GM18505 (cell line): ENCODE results near the gene MT1HL1.

Experiments
- ATAC-seq: cut with Tn5 transposase; IDR thresholded peaks from one replicate; pipeline ENCODE4 v1.9.1; 2021; ENCODE audit not compliant: unreplicated experiment
- POLR2A ChIP-seq: IDR thresholded peaks from 4 replicates; pipeline ENCODE4 v1.6.1; 2011; ENCODE audit warnings: borderline replicate concordance; ENCODE audit not compliant: insufficient read depth, insufficient read length; ENCODE audit errors: extremely low read depth

The MT1HL1 gene

DNA sequence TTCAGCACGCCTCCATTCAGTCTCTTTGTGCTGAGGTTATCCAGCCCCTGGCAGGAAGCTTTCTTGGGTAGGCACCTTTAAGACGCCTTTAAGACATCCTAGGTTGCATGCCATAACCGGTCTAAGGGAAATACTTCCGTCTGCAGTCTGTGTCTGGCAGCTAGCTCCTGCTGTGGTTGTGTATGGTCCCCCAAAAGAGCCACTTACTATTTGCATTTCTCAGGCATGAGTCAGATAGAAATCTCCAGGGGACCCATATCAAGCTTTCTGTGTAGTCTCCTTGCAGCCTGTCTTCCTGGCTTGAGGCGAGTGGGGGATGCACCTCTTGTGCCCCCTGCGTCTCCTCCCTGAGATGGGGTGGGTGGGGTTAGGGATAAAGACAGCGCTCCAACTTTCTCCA lies 27.8 kb upstream of the MT1HL1 start:
- ATAC-seq, result peak; percentile 84
- TF ChIP-seq POLR2A, result no peak

DNA sequence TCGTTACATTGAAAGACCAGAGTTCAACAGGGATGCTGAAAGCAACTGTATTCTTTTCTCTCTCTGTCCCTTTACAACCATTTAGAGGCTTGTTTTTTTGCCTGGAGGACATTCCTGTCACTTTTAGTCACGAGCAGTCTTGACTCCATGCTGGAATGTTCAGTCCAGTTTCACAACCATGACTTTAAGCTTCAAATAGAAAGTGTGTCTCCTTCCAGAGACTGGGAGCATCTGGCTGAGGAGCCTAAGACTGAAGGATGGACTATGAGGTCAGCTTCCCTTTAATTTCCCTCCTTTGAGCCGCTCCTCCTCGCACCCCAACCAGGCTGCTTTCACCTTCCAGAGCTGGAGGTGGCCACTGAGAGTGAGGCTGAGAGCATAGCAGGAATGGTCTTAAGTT lies 27.2 kb upstream of the MT1HL1 start:
- no peak for ATAC-seq
- no peak for TF ChIP-seq POLR2A

DNA sequence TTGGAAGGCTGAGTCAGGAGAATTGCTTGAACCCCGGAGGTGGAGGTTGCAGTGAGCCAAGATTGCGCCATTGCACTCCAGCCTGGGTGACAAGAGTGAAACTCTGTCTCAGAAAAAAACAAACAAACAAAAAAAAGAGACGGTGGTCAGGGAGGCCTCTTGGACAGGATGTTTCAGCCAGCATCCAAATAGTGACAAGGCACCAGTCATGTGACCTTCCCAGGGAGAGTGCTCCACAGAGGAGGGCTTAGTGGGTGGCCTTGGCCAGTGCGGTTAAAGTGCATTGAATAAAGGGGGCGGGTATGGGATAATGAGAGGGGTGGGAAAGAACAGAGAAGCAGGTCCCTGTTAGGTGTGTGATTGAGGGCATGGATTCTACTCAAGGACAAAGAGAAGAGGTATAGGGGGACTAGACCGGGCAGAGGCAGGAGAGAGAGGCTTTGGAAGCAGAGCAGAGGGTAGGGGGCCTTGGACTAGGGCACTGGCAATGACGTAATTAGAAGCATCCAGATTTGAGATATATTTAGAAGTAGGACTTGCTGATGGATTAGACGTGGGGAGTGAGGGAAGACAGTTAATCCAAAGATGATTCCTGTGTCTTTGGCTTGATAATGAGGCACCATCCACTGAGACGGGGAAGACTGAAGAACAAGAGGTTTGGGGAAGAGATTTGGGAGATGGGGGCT lies 25.8 kb upstream of the MT1HL1 start:
- no peak for ATAC-seq
- TF ChIP-seq POLR2A, result no peak

DNA sequence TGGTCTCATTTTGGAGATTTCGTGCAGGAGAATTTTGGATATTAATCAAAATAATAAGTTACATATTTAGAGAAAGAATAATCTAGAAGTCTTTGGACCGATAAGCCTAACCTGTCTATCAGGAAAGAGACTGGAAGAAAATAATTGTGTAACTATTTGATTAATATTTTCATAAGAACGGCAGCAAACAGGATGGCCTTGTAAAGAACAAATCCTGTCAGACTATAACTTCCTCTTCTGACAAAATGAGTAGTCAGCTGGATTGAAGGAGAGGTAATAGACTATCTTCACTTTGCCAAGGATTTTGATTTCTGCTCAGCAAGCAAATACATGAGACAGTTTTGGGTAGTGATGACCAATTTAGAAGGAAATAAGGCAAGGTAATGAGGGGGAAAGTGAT lies 25.0 kb upstream of the MT1HL1 start:
- TF ChIP-seq POLR2A, result no peak
- no peak for ATAC-seq

DNA sequence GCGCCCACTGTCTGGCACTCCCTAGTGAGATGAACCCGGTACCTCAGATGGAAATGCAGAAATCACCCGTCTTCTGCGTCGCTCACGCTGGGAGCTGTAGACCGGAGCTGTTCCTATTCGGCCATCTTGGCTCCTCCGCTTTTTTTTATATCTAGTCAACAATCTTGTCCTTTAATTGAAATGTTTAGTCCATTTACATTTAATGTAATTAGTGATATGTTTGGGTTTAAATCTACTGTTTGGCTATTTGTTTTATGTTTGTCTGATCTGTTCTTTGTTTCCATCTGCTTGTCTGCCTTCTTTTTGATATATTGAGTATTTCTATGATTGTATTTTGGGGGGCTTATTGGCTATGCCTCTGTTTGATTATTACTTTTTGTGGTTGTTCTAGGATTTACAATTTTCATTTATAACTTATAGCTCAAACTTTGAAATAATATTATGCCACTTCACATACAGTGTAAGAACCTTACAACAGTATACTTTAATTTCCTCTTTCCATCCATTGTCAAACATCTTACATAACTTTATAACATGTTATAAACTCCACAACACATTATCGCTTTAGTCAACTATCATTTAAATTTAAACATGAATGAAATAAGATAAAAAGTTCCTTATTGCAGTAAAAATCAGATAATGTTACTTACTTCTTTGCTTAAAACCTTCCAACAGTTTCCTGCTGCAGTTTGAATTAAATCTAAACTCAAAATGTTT lies 21.3 kb upstream of the MT1HL1 start:
- no peak for TF ChIP-seq POLR2A
- ATAC-seq, result no peak

DNA sequence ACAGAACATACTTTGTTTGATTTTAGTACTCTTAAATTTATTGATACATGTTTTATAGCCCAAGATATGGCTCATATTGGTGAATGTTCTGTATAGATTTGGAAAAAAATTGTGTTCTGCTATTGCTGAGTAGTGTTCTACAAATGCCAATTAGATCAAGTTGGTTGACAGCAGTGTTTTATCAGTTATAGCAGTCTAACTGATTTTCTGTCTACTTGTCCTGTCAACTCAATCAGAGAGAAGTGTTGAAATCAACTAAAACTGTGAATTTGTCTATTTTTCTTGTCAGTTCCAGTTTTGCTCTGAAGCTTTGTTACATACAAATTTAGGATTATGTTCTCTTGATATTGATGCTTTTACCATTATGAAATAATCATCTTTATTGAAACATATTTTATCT lies 14.7 kb upstream of the MT1HL1 start:
- no peak for ATAC-seq
- TF ChIP-seq POLR2A, result no peak

DNA sequence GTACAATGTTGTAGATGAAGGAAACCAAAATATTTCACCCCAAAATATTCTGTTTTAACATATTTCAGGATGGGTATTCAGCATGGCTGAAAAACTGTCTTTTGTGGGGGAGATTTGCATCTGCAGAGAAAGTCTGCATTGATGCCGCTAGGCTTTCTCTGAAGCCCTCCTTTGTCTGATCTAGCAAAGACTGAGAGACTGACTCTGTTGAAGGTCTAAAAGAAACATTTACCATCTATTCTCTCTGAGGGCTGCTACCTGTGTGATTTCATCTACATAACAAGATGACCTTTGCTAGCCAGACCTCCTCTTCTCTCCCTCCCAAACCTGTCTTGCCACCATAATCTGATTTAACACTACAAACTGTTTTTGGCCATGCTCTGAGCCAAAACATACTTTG lies 12.4 kb upstream of the MT1HL1 start:
- TF ChIP-seq POLR2A, result no peak
- ATAC-seq, result no peak

DNA sequence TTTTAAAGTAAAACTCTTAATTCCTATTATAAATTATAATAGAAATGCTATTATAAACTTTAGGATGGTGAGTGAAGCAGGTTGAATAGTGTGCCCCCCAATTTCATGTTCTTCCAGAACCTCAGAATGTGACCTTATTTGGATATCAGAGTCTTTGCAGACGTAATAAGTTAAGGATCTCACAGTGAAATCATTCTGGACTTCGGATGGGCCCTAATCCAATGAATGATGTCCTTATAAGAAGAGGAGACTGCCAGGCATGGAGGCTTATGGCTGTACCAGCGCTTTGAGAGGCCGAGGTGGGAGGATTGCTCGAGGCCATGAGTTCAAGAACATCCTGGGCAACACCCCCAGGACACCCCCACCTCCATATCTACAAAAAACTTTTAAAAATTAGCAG lies 9.4 kb upstream of the MT1HL1 start:
- no peak for ATAC-seq
- TF ChIP-seq POLR2A, result no peak

DNA sequence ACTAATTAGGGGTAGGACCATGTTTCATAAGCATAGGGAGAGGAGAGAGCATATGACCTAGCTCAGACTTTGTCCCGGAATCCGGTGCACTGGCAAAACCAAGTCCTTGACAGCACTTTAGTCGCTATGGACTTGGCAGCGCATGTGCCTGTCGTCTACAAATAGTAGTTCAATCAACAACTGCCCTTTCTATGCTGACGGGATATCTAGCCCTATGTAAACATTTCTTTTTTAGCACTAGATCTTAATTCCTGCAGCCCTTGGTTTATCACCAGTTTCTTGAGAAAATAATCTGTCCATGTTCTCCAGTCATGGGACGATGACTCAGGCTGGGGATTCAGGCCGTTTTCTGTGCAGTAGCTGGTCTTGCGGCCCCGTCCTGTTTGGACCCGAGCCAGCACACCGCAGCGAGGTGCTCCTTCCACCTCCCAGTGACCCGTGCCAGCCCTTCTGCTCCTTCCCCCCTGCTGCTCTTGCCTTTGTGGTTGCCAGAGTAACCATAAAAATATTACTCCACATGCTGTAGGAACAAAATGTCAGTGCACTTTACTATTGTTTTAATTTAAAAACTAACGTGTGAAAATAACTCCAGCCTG lies 8.6 kb upstream of the MT1HL1 start:
- TF ChIP-seq POLR2A, result no peak
- ATAC-seq, result no peak

DNA sequence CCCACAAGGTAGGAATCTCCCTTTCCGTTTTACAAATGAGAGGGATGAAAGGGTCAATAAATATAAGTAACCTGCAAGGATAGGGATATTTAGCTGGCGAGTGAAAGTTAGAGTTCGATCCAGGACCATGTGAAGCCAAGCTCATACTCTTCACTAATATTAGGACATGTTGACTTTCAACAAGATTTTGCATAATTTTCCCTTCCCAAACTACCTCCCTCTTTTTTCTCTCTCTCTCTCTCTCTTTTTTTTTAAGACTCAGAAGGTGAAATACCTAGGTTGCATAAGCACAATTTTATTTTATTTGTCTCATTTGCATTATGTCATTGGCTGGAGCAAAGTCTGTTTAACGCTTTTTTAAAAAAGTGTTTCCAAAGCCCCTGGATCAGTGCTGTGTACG lies 8.1 kb upstream of the MT1HL1 start:
- ATAC-seq, result no peak
- no peak for TF ChIP-seq POLR2A

DNA sequence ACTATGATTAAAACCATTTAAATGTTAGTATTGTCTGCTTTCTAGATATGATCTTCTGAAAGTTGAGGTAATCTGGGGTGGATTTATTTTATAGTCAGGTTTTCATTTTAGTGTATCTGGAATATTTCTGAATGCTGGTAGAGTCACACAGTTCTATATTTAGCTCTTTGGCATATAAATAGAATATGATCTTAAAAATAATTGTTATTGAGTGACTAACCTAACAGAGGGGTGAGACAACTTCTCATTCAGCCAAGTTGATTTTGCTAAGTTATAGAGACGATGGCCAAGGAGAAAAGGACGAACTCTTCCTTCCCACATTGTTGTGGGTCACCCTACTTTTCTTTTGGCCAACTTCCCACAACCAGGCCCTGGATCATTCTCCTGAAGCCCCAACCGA lies 7.2 kb upstream of the MT1HL1 start:
- no peak for TF ChIP-seq POLR2A
- no peak for ATAC-seq

DNA sequence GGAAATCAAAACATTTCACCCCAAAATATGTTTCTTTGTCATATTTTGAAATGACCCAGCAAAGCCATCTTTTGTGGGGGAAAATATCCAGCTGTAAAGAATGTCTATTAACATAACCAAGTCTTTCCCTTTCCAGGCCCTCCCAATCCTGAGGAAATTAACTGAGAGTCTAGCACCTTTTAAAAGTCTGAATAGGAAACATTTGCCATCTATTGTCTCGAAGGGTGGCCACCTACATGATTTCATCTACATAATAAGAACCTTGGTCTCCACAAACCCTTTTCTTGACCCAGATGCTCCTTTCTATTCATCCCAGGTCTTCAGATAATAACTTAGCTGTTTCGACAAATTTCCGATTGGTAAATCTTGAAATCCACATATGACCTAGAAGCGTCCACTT lies 5.4 kb upstream of the MT1HL1 start:
- TF ChIP-seq POLR2A, result no peak
- ATAC-seq, result no peak

DNA sequence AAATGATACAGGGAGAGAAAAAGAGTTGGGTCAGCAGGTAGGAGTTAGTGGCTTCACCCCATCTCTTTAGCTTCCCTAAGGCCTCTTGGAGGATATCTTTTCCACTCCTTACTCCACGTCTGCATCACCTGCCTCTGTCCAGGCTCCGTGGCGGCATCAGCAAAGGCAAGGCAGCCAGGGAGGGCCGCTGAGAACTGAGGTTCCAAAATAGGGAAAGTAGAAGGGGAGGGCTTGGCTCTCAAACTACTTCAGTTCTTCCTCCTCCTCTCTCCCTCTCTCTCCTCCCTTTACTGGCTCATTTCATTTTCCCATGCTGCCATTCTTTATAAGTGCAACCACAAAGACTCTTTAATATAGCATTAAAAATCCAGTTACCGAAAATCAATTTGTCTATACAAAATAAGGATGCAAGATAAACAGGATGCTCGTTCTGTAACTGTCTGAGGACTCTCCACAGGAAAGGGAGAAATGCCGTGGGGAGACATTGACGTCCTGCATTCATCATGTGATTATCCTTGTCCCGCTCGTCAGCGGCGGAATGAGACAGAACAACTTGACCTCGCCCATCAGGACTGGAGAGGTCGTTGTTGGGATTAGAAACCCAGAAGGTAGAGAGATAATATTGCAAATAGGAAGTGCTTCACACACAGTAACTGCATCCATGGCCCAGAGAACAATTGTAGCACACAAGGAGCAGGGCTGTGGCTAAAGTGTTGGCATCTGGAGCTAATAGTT lies 3.1 kb upstream of the MT1HL1 start:
- no peak for ATAC-seq
- no peak for TF ChIP-seq POLR2A
